Measurements from ENCODE around the gene WDR20.

Gene WDR20

DNA sequence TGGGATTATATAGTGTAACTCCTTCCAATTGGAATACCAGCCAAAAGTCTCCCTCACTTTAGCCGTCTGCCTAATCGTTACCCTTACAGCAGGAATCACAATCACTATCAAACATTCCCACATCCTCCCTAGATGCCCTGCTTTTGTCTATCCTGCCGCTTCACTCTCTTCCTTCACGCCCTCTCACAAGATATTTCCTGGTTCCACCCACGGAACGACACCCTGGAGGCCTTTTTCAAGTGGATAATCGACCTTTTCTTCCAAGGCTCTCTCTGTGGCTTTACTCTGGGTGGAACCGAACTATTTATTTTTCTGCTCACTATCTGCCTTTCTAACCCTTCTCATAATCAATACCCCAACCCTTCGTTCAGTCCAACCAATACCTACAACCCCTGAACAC is 106.4 kb downstream of the WDR20 start:
- no peak for DNase-seq

GRCh38 chr14:102248121-102248520 is 108.4 kb downstream of the WDR20 start:
- peak; percentile 50 for DNase-seq

DNA sequence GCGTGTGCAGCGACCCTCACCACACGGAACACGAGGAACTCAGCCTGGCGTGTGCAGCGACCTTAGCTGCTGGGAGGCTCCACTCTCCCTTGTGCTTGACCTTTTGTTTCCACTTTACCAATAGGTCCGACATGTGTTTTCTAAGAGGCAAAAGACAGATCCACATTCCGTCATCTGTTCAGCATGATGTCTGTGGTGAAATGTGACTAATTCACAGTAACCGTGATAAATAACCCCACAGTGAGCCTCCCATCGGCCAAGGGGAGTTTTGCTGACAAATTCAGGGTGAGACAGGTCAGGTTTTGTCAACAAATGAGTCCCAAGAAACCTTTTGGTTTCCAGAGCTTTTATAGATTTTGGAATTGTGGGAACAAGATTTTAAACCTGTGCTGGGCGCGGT is 109.3 kb downstream of the WDR20 start:
- no peak for DNase-seq

DNA sequence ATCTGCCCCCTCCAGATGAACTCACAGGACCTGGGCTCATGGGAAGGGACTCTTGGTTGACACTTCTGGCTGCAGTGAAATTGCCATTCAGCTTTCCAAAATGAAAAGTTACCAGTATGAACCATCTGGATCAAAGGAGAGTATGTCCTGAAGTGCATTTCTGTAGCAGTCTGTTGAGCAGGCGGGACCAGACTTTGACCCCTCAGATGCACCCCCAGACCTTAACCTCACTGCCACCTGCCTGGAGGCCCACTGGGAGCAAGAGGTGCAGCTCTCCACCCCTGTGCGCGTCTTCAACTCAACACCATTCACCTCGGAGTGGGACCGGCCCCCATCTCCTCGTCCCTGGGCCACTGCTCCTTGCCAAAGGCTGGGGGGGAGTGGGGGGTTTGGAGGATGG is 110.3 kb downstream of the WDR20 start:
- no peak for DNase-seq

GRCh38 chr14:102250636-102251035 is 110.9 kb downstream of the WDR20 start:
- no peak for DNase-seq

DNA sequence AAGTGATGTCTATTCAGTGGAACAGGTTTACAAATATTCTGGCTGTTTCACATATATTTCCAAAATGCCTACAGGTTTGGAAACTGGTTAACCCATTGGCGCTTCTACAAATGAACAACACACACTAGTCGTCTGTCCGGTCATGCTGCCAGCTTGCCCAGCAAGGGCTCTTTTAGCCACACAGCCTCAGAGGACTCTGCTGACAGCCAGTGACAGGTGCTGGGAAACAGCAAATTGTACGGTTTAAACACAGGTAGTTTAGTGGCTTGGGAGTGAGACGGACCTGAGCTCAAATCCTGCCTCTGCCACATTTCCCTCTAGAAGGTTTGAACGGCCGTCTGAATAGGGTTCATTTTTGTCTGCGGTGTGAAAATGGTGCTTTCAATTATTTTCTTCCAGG is 111.5 kb downstream of the WDR20 start:
- no peak for DNase-seq

DNA sequence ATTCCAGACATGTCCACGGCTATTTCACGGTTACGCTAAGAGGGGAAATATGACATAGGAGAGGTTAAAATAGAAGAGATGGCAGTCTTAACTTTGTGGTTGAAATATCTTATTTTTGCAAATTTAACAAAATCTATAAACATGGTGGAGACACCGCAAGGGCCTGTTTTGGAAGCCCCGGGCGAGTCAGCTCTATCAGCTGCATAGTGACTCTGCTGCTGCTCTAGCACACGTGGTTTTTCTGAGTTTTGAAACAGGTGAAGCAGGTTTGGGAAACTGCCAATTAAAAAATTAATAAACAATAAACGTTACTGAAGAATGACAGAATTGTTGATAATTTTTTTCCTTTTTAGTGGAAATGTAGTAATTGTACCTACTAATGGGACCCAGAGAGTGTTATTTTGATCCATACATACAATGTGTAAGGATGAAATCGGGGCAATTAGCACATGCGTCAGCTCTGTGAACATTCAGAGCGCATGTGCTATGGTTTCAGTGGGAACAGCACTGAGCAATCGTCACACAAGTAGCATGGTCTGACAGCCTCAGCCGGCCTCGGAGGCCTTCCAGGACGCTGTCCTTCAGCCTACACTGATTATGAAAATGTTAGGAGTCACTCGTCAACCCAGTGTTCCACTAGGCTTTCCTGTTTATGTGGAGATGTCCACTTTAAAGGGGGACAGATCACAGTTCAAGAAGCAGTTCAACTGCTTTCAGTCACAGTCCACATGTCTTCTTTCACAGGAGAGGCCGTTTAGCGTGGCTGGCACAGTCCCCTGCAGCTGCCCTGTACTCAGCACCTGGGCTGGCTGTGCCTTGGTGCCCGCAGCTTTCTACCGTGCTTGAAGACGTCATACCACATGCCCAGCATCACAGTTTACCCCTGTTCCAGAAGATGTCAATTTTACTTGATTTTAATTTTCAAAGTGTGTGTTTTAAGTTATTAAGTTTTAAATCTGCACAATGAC is 113.4 kb downstream of the WDR20 start:
- DNase-seq, result no peak

GRCh38 chr14:102255401-102256190 is 115.9 kb downstream of the WDR20 start:
- no peak for DNase-seq

GRCh38 chr14:102256716-102257115 is 117.0 kb downstream of the WDR20 start:
- DNase-seq, result no peak

DNA sequence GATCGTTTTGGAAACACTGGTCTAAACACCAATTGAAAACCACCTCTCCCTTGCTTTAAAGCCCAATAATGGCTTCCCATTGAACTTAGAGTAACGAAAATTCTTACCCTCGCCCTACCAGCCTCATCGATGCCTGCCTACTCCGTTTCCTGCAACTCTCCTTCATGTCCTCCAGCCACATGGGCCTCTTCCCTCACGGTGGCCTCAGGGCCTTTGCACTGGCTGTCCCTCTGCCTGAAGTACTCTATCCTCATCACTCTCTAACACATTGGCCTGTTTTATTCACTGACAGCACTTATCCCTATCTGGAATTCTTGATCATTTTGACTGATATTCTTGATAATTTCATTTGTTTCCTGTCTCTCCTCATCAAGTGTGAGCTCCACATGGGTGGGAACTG is 118.4 kb downstream of the WDR20 start:
- DNase-seq, result no peak
